Panc1 (cell line): ENCODE results near the gene COL5A1. TPM values are rescaled to one million over a fixed set of nuclear protein-coding genes. Genes with fewer than 3 reads are reported as not detected.

Source experiments
- ATAC-seq: fragments of 200-7000 bp; cut with Tn5 transposase; 2 replicates; pipeline ENCODE4 v1.9.1; 2020; ENCODE audit warnings: mild to moderate bottlenecking, moderate library complexity
- BruUV-seq: library from RNA; stranded (reverse); fragments of 400-500 nt; replicated peaks from 2 replicates; lab custom pipeline; 2021; lab: Mats Ljungman, UMichigan
- CTCF ChIA-PET: fragments of 300-600 bp; sonication (Branson Sonifier 250); formaldehyde crosslinking; loops from one replicate; lab custom pipeline; 2022; ENCODE audit warnings: antibody characterized with exemption; lab: Charles Lee
- POLR2A ChIA-PET: fragments of 300-600 bp; sonication (Branson Sonifier 250); formaldehyde crosslinking; loops from one replicate; lab custom pipeline; 2022; ENCODE audit warnings: antibody characterized with exemption; lab: Charles Lee
- DNase-seq: peaks from one replicate; pipeline ENCODE4 v3.0.0-alpha.2; 2010; ENCODE audit warnings: low read depth, low spot score
- H3K27ac ChIP-seq: 2 replicates; pipeline ENCODE4 v1.5.1; 2011; ENCODE audit warnings: mild to moderate bottlenecking, low read length, inconsistent platforms
- H3K27me3 ChIP-seq: fragments of 200-500 bp; sonication (Bioruptor generic); 2 replicates; pipeline ENCODE4 v1.6.0; 2014; ENCODE audit warnings: low read length, inconsistent platforms; ENCODE audit not compliant: control insufficient read depth, insufficient read depth
- H3K36me3 ChIP-seq: fragments of 200-500 bp; sonication (Bioruptor generic); 2 replicates; pipeline ENCODE4 v1.5.1; 2014; ENCODE audit warnings: inconsistent platforms, mild to moderate bottlenecking, low read length, moderate library complexity; ENCODE audit not compliant: control insufficient read depth, insufficient read depth
- H3K4me1 ChIP-seq: 2 replicates; pipeline ENCODE4 v1.5.1; 2011; ENCODE audit warnings: inconsistent platforms, mild to moderate bottlenecking, low read length, moderate library complexity; ENCODE audit not compliant: control insufficient read depth, insufficient read depth
- H3K4me3 ChIP-seq, 2 experiments: 2 replicates each; pipeline ENCODE4 v1.5.1; 2011 to 2012; ENCODE audit warnings: low read depth in 2 of 2, low read length in 2 of 2, mild to moderate bottlenecking in 2 of 2, inconsistent platforms in 1 of 2, moderate library complexity in 1 of 2
- H3K9me3 ChIP-seq: fragments of 200-500 bp; sonication (Bioruptor generic); 2 replicates; pipeline ENCODE4 v1.5.1; 2014; ENCODE audit warnings: low read depth, mild to moderate bottlenecking, inconsistent platforms, low read length, moderate library complexity; ENCODE audit not compliant: control insufficient read depth, insufficient read depth
- CTCF ChIP-seq: fragments of 450-650 bp; IDR thresholded peaks from 2 replicates; pipeline ENCODE4 v1.5.1; 2017; ENCODE audit warnings: mild to moderate bottlenecking
- POLR2AphosphoS5 ChIP-seq: IDR thresholded peaks from 2 replicates; pipeline ENCODE4 v1.6.1; 2012; ENCODE audit warnings: mild to moderate bottlenecking, low read depth, low read length, moderate library complexity
- REST ChIP-seq, 2 experiments: IDR thresholded peaks; 2 replicates each; pipeline ENCODE4 v1.6.1; 2011 to 2012; ENCODE audit warnings: low read depth in 2 of 2, control low read depth in 1 of 2, low read length in 1 of 2, mild to moderate bottlenecking in 1 of 2, moderate library complexity in 1 of 2; ENCODE audit not compliant: insufficient read depth in 1 of 2
- SIN3A ChIP-seq: IDR thresholded peaks from 2 replicates; pipeline ENCODE4 v1.6.1; 2012; ENCODE audit warnings: low read depth, mild to moderate bottlenecking, low read length, moderate library complexity, borderline replicate concordance; ENCODE audit not compliant: insufficient read depth
- TCF7L2 ChIP-seq: IDR thresholded peaks from 2 replicates; pipeline ENCODE4 v1.6.1; 2011; ENCODE audit warnings: mild to moderate bottlenecking, low read depth, low read length, inconsistent platforms
- in situ Hi-C: cut with HindIII; loops from 2 replicates; pipeline ENCODE4 v1.10.0; 2016; ENCODE audit warnings: low sequenced_read_pairs, low pct_unique_long_range_greater_than_20kb
- intact Hi-C: fragments of 100-400 bp; cut with micrococcal nuclease; formaldehyde crosslinking; loops from one replicate; pipeline ENCODE4 v1.10.0; 2022; ENCODE audit not compliant: unreplicated experiment
- total RNA-seq: library from RNA; stranded (reverse); gene quantifications from one replicate; pipeline ENCODE4 v1.2.1, GENCODE V29; 2021; ENCODE audit not compliant: unreplicated experiment

COL5A1 gene
- total RNA-seq, 1 experiment from 2014 or later: 5.7 TPM

GRCh38 chr9:134637696-134638501 is 3.7 kb upstream of the COL5A1 start:
- Histone ChIP-seq H3K27me3 (no peaks in the 10 kb centered on the region; the same call in 1 of the 2 replicates), H3K4me1 (no peaks in the 10 kb centered on the region), H3K9me3 (no peaks in the 10 kb centered on the region), H3K27ac (no peak overlapping the region), H3K4me3 (no peak overlapping the region), H3K36me3 (no peaks in the 10 kb centered on the region)
- ChIA-PET POLR2A (no interaction called here), CTCF (no interaction called here)
- DNase-seq (no peak), ATAC-seq (no peak)
- in situ Hi-C loops: no loop called here
- intact Hi-C loops: no loop called here
- TF ChIP-seq TCF7L2 (no peak), CTCF (no peak), POLR2AphosphoS5 (no peak), SIN3A (no peak), REST (IDR thresholded peaks at IDR 0.05; ENCODE audit: insufficient read depth in 1 of 2, low read depth in 2 of 2, low read length in 1 of 2) (no peak)
- no TSS peak for BruUV-seq

- H3K9me3 ChIP-seq: no peaks in the 10 kb centered on the region
- no peak for TF ChIP-seq POLR2AphosphoS5
- no peak for TF ChIP-seq SIN3A
- TF ChIP-seq REST (IDR thresholded peaks at IDR 0.05; ENCODE audit: insufficient read depth in 1 of 2, low read depth in 2 of 2, low read length in 1 of 2): no peak
- TF ChIP-seq TCF7L2: no peak
- no peak for TF ChIP-seq CTCF
- no peak overlapping the region for H3K27ac ChIP-seq
- ATAC-seq (no peak), DNase-seq (no peak)
- no peaks in the 10 kb centered on the region; the same call in 1 of the 2 replicates for H3K27me3 ChIP-seq
- no peaks in the 10 kb centered on the region for H3K4me1 ChIP-seq
- POLR2A ChIA-PET: no interaction called here
- H3K36me3 ChIP-seq: no peaks in the 10 kb centered on the region
- CTCF ChIA-PET: no interaction called here
- in situ Hi-C loops (no loop called here), intact Hi-C loops (no loop called here)
- no TSS peak for BruUV-seq
- no peak overlapping the region for H3K4me3 ChIP-seq
Observed at GRCh38 chr9:134638502-134639090, 3.0 kb upstream of the COL5A1 start.
